WTC11 (cell line): Measurements from ENCODE around the gene SCUBE1. TPM values are rescaled to one million over a fixed set of nuclear protein-coding genes. Genes with fewer than 3 reads are reported as not detected.

ENCODE experiments used
- AFF4 ChIP-seq: sonication (generic); formaldehyde crosslinking; IDR thresholded peaks from 2 replicates; pipeline ENCODE4 v1.8.1; 2023; ENCODE audit warnings: mild to moderate bottlenecking, missing genetic modification reagents, borderline replicate concordance
- CREB1 ChIP-seq: sonication (generic); formaldehyde crosslinking; IDR thresholded peaks from 2 replicates; pipeline ENCODE4 v1.8.0; 2023; ENCODE audit warnings: mild to moderate bottlenecking, missing genetic modification reagents
- ETV6 ChIP-seq: sonication (generic); formaldehyde crosslinking; IDR thresholded peaks from 2 replicates; pipeline ENCODE4 v1.8.1; 2022; ENCODE audit warnings: mild to moderate bottlenecking, missing genetic modification reagents
- FOXK1 ChIP-seq: sonication (generic); formaldehyde crosslinking; IDR thresholded peaks from 2 replicates; pipeline ENCODE4 v1.8.0; 2022; ENCODE audit warnings: mild to moderate bottlenecking, moderate library complexity, missing genetic modification reagents
- FOXP4 ChIP-seq: sonication (generic); formaldehyde crosslinking; IDR thresholded peaks from 2 replicates; pipeline ENCODE4 v1.8.0; 2022; ENCODE audit warnings: mild to moderate bottlenecking, missing genetic modification reagents
- MXD4 ChIP-seq: fragments of 250-450 bp; sonication (Bioruptor Pico); IDR thresholded peaks from 2 replicates; pipeline ENCODE4 v1.8.0; 2021; ENCODE audit warnings: mild to moderate bottlenecking, moderate library complexity, borderline replicate concordance
- MYBL2 ChIP-seq: sonication (generic); formaldehyde crosslinking; IDR thresholded peaks from 2 replicates; pipeline ENCODE4 v1.8.1; 2023; ENCODE audit warnings: mild to moderate bottlenecking, moderate library complexity, missing genetic modification reagents
- SMAD4 ChIP-seq: sonication (generic); formaldehyde crosslinking; IDR thresholded peaks from 2 replicates; pipeline ENCODE4 v1.8.0; 2022; ENCODE audit warnings: mild to moderate bottlenecking, missing genetic modification reagents
- TP53 ChIP-seq: sonication (generic); formaldehyde crosslinking; IDR thresholded peaks from 2 replicates; pipeline ENCODE4 v1.8.1; 2023; ENCODE audit warnings: mild to moderate bottlenecking, missing genetic modification reagents
- USF2 ChIP-seq: sonication (generic); formaldehyde crosslinking; IDR thresholded peaks from 2 replicates; pipeline ENCODE4 v1.8.1; 2023; ENCODE audit warnings: mild to moderate bottlenecking, missing genetic modification reagents, moderate library complexity
- ZBTB21 ChIP-seq: sonication (generic); formaldehyde crosslinking; IDR thresholded peaks from 2 replicates; pipeline ENCODE4 v1.8.1; 2023; ENCODE audit warnings: mild to moderate bottlenecking, missing genetic modification reagents, borderline replicate concordance
- ZNF138 ChIP-seq: sonication (generic); formaldehyde crosslinking; conservative IDR thresholded peaks from 2 replicates; pipeline ENCODE4 v1.8.1; 2022; ENCODE audit warnings: mild to moderate bottlenecking, moderate library complexity, missing genetic modification reagents
- ZNF219 ChIP-seq: sonication (generic); formaldehyde crosslinking; IDR thresholded peaks from 2 replicates; pipeline ENCODE4 v1.8.0; 2023; ENCODE audit warnings: missing genetic modification reagents, mild to moderate bottlenecking, borderline replicate concordance
- ZNF423 ChIP-seq: fragments of 250-450 bp; sonication (Bioruptor Pico); IDR thresholded peaks from 2 replicates; pipeline ENCODE4 v2.1.2; 2022; ENCODE audit warnings: mild to moderate bottlenecking, moderate library complexity
- total RNA-seq: library from RNA; stranded (reverse); gene quantifications from 3 replicates; pipeline ENCODE4 v1.2.3, GENCODE V29; 2021
- TF ChIP-seq, protein P1 (sequence below): fragments of 250-450 bp; sonication (Bioruptor Pico); IDR thresholded peaks from 2 replicates; pipeline ENCODE4 v1.9.0; 2021; ENCODE audit warnings: mild to moderate bottlenecking, borderline replicate concordance
- TF ChIP-seq, protein P2 (sequence below): sonication (generic); formaldehyde crosslinking; IDR thresholded peaks from 2 replicates; pipeline ENCODE4 v1.8.0; 2022; ENCODE audit warnings: mild to moderate bottlenecking, missing genetic modification reagents
- TF ChIP-seq, protein P3 (sequence below): sonication (generic); formaldehyde crosslinking; IDR thresholded peaks from 2 replicates; pipeline ENCODE4 v1.8.1; 2023; ENCODE audit warnings: mild to moderate bottlenecking, missing genetic modification reagents
- TF ChIP-seq, protein P4 (sequence below): sonication (generic); formaldehyde crosslinking; IDR thresholded peaks from 2 replicates; pipeline ENCODE4 v1.8.0; 2022; ENCODE audit warnings: mild to moderate bottlenecking, missing genetic modification reagents
- TF ChIP-seq, protein P5 (sequence below): fragments of 250-450 bp; sonication (Bioruptor Pico); IDR thresholded peaks from 2 replicates; pipeline ENCODE4 v1.9.0; 2021; ENCODE audit warnings: moderate library complexity, mild to moderate bottlenecking, inconsistent platforms, borderline replicate concordance
- TF ChIP-seq, protein P6 (sequence below): fragments of 250-450 bp; sonication (Bioruptor Pico); IDR thresholded peaks from 2 replicates; pipeline ENCODE4 v1.8.0; 2021; ENCODE audit warnings: mild to moderate bottlenecking

Gene SCUBE1
- total RNA-seq, 1 experiment from 2014 or later = 6.9 TPM

DNA sequence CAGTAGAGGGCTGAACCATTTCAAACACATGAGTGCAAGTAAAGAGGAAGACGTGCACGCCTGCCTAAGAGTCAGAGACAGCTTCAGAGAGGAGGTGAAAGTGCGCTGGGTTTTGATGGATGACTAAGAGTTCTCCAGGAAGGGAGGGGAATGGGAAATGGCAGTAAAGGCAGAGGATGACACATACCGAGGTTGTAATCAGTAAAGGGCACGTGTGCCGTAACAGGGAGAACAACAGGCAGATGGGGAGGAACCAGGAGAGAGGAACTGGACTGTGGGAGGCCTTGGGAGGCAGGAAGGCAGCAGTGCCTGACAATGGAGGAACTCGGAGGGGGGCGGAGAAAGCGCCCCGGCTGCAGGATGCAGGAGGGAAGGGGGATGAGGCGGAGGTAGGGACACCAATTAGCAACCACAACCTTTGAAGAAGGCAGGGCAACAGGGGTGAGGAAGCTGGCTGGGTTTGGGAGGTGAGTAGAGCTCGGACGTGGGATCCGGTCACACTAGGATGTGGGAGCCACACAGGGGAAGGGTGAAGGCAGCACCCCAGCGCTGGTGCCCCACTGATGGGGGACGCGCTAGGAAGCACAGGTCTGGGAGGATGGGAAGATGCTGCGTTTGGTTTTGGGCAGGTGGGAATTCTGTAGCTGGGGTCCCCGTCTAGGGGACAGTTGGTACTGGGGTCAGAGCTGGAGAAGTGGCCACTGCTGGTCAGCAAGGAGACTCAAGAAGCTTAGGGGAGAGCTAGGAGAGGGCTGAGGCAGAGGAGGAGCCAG lies 67.4 kb downstream of the SCUBE1 start (continued):
- TF ChIP-seq AFF4 (CRISPR knock-in tag) (no peak), ZNF423 (CRISPR knock-in tag) (0 out of 2 replicates have a peak, but pooled peaks have one; percentile 14), USF2 (CRISPR knock-in tag) (peak; percentile 73), ETV6 (peak; percentile 74; the same call in 1 of the 2 replicates), ZNF219 (CRISPR knock-in tag) (no peak), SMAD4 (CRISPR knock-in tag) (no peak), FOXK1 (CRISPR knock-in tag) (peak; percentile 69), ZBTB21 (CRISPR knock-in tag) (no peak), MXD4 (CRISPR knock-in tag) (no peak), MYBL2 (CRISPR knock-in tag) (no peak), ZNF138 (CRISPR knock-in tag) (no peak), TP53 (CRISPR knock-in tag) (peak; percentile 36; the same call in 1 of the 2 replicates), FOXP4 (no peak), CREB1 (CRISPR knock-in tag) (no peak)
- TF ChIP-seq, protein P1, sequence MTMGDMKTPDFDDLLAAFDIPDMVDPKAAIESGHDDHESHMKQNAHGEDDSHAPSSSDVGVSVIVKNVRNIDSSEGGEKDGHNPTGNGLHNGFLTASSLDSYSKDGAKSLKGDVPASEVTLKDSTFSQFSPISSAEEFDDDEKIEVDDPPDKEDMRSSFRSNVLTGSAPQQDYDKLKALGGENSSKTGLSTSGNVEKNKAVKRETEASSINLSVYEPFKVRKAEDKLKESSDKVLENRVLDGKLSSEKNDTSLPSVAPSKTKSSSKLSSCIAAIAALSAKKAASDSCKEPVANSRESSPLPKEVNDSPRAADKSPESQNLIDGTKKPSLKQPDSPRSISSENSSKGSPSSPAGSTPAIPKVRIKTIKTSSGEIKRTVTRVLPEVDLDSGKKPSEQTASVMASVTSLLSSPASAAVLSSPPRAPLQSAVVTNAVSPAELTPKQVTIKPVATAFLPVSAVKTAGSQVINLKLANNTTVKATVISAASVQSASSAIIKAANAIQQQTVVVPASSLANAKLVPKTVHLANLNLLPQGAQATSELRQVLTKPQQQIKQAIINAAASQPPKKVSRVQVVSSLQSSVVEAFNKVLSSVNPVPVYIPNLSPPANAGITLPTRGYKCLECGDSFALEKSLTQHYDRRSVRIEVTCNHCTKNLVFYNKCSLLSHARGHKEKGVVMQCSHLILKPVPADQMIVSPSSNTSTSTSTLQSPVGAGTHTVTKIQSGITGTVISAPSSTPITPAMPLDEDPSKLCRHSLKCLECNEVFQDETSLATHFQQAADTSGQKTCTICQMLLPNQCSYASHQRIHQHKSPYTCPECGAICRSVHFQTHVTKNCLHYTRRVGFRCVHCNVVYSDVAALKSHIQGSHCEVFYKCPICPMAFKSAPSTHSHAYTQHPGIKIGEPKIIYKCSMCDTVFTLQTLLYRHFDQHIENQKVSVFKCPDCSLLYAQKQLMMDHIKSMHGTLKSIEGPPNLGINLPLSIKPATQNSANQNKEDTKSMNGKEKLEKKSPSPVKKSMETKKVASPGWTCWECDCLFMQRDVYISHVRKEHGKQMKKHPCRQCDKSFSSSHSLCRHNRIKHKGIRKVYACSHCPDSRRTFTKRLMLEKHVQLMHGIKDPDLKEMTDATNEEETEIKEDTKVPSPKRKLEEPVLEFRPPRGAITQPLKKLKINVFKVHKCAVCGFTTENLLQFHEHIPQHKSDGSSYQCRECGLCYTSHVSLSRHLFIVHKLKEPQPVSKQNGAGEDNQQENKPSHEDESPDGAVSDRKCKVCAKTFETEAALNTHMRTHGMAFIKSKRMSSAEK (CRISPR knock-in tag) = no peak
- TF ChIP-seq, protein P2, sequence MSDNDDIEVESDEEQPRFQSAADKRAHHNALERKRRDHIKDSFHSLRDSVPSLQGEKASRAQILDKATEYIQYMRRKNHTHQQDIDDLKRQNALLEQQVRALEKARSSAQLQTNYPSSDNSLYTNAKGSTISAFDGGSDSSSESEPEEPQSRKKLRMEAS = peak; percentile 66; the same call in 1 of the 2 replicates
- TF ChIP-seq, protein P3, sequence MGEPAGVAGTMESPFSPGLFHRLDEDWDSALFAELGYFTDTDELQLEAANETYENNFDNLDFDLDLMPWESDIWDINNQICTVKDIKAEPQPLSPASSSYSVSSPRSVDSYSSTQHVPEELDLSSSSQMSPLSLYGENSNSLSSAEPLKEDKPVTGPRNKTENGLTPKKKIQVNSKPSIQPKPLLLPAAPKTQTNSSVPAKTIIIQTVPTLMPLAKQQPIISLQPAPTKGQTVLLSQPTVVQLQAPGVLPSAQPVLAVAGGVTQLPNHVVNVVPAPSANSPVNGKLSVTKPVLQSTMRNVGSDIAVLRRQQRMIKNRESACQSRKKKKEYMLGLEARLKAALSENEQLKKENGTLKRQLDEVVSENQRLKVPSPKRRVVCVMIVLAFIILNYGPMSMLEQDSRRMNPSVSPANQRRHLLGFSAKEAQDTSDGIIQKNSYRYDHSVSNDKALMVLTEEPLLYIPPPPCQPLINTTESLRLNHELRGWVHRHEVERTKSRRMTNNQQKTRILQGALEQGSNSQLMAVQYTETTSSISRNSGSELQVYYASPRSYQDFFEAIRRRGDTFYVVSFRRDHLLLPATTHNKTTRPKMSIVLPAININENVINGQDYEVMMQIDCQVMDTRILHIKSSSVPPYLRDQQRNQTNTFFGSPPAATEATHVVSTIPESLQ = no peak
- TF ChIP-seq, protein P4, sequence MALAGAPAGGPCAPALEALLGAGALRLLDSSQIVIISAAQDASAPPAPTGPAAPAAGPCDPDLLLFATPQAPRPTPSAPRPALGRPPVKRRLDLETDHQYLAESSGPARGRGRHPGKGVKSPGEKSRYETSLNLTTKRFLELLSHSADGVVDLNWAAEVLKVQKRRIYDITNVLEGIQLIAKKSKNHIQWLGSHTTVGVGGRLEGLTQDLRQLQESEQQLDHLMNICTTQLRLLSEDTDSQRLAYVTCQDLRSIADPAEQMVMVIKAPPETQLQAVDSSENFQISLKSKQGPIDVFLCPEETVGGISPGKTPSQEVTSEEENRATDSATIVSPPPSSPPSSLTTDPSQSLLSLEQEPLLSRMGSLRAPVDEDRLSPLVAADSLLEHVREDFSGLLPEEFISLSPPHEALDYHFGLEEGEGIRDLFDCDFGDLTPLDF (CRISPR knock-in tag) = no peak
- TF ChIP-seq, protein P5, sequence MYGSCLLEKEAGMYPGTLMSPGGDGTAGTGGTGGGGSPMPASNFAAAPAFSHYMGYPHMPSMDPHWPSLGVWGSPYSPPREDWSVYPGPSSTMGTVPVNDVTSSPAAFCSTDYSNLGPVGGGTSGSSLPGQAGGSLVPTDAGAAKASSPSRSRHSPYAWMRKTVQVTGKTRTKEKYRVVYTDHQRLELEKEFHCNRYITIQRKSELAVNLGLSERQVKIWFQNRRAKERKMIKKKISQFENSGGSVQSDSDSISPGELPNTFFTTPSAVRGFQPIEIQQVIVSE (CRISPR knock-in tag) = no peak
- TF ChIP-seq, protein P6, sequence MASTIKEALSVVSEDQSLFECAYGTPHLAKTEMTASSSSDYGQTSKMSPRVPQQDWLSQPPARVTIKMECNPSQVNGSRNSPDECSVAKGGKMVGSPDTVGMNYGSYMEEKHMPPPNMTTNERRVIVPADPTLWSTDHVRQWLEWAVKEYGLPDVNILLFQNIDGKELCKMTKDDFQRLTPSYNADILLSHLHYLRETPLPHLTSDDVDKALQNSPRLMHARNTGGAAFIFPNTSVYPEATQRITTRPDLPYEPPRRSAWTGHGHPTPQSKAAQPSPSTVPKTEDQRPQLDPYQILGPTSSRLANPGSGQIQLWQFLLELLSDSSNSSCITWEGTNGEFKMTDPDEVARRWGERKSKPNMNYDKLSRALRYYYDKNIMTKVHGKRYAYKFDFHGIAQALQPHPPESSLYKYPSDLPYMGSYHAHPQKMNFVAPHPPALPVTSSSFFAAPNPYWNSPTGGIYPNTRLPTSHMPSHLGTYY = no peak
